Measurements from ENCODE around the gene UBE2E1.

DNA sequence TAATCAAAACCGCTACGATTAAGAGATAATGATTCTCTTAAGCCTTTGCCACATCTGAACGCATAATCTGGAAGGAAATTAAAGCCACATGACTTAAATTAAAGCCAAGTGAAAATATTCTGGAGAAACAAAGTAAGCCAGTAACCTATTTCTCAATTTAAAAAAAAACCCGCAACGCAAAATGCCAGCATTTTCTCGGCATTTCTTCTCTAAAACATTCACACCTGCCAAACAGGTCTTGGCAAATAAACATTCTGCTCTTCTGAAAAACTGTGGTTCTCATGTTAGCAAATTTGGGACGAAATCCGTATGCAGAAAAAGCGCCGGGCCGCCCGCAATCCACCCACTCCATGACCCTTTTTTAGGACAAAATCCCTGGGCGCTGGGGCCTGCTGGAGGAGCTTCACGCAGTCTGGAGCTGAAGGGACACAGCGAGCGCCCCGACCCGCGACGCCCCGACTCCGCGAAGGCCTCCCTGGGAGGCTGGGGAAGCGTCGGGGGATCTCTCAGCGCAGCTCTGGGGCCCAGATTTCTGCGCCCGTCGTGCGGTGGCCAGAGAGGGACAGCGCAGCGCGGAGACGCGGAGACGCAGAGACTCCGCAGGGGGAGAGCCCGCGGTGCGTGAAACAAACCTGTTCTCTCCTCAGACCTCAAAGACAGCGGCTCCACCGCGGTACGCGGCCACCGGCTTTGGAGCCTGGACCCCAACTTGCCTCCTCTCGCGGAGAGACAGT is 110.6 kb downstream of the UBE2E1 start:
- TF ChIP-seq, protein P1, sequence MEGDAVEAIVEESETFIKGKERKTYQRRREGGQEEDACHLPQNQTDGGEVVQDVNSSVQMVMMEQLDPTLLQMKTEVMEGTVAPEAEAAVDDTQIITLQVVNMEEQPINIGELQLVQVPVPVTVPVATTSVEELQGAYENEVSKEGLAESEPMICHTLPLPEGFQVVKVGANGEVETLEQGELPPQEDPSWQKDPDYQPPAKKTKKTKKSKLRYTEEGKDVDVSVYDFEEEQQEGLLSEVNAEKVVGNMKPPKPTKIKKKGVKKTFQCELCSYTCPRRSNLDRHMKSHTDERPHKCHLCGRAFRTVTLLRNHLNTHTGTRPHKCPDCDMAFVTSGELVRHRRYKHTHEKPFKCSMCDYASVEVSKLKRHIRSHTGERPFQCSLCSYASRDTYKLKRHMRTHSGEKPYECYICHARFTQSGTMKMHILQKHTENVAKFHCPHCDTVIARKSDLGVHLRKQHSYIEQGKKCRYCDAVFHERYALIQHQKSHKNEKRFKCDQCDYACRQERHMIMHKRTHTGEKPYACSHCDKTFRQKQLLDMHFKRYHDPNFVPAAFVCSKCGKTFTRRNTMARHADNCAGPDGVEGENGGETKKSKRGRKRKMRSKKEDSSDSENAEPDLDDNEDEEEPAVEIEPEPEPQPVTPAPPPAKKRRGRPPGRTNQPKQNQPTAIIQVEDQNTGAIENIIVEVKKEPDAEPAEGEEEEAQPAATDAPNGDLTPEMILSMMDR (IDR thresholded peaks at IDR 0.05) = no peak
- TF ChIP-seq POLR2AphosphoS5 (IDR thresholded peaks at IDR 0.05) (no peak), EP300 (IDR thresholded peaks at IDR 0.05) (no peak), POLR2A (IDR thresholded peaks at IDR 0.05) (no peak)

Measured in gastroesophageal sphincter (tissue), 3 donors.